Motor neuron (in vitro differentiated cells): ENCODE results near the gene RNU6-1. TPM values are rescaled to one million over a fixed set of nuclear protein-coding genes. Genes with fewer than 3 reads are reported as not detected.

Experiments
- ATAC-seq, 8 experiments: fragments of 200-7000 bp; cut with Tn5 transposase; replicated peaks in 6 of 8; 2 replicates each; pipeline ENCODE4 v1.8.0; 2021; ENCODE audit warnings: mild to moderate bottlenecking in 8 of 8, moderate library complexity in 8 of 8
- H3K27ac ChIP-seq, 2 donors: fragments of 250-450 bp; sonication (Bioruptor Pico); 2 replicates each; pipeline ENCODE4 v1.9.0; 2021; ENCODE audit warnings: antibody characterized with exemption in 2 of 2, mild to moderate bottlenecking in 2 of 2, moderate library complexity in 1 of 2
- H3K4me1 ChIP-seq, 2 donors: fragments of 250-450 bp; sonication (Bioruptor Pico); replicated peaks in 1 of 2; 2 replicates each; pipeline ENCODE4 v1.6.1; 2021; ENCODE audit warnings: antibody characterized with exemption in 2 of 2, mild to moderate bottlenecking in 2 of 2, moderate library complexity in 1 of 2
- H3K4me3 ChIP-seq, 5 donors: fragments of 250-450 bp; sonication (Bioruptor Pico); 2 replicates each; pipeline ENCODE4 v1.9.0; 2021; ENCODE audit warnings: antibody characterized with exemption in 5 of 5, mild to moderate bottlenecking in 5 of 5, moderate library complexity in 4 of 5
- WGBS, 10 experiments: fragments of 450-650 bp; shearing (Covaris generic); methylation state at CpG; one replicate each; pipeline ENCODE4 v1.0.0; 2022; 5-methylcytosine and 5-hydroxymethylcytosine counted together
- in situ Hi-C, 9 experiments: fragments of 400-800 bp; cut with MboI; loops; one replicate each; pipeline ENCODE4 v1.15.0; 2021; ENCODE audit warnings: low sequenced_read_pairs in 9 of 9, low pct_unique_long_range_greater_than_20kb in 2 of 9; ENCODE audit not compliant: unreplicated experiment in 9 of 9
- total RNA-seq, 8 experiments: library from RNA; unstranded; fragments of 300-600 nt; gene quantifications; 2 replicates each; pipeline versions ENCODE4 v1.2.3 to v1.2.4, GENCODE V29; 2022

RNU6-1 gene
- total RNA-seq, 8 experiments from 2014 or later, result under 0.01 TPM; not detected in 7

DNA sequence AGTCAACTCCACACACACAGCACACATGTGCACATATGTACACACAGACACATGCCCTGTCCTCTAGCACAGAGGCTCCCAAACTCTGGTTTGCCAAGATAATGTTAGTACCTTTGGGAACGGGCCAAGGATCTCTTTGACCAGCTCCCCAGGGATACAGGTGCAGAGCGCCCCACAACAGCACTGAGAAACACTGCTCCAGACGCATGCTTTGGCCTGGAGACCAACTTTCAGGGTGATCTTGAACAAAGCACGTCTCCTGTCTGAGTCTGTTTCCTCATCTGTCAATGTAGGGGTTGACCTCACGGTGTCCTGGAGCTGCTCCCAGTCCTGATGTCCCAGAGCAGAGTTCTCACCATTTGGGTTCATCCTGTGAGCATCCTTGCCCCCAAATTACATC is 30.4 kb downstream of the RNU6-1 start:
- ATAC-seq, result no peak
- in situ Hi-C loops, result no loop called here
- no peak overlapping the region for H3K4me3 ChIP-seq
- H3K4me1 ChIP-seq, result peaks cover 12 to 17% of the 10 kb centered on the region in 2 donors
- H3K27ac ChIP-seq, result no peak overlapping the region
- WGBS, 10 experiments, result 80 to 100% (median 83%) methylated on average over 1 to 2 of the region's 5 CpGs; no CpG with 5 or more reads in 5 of the 10 experiments

DNA sequence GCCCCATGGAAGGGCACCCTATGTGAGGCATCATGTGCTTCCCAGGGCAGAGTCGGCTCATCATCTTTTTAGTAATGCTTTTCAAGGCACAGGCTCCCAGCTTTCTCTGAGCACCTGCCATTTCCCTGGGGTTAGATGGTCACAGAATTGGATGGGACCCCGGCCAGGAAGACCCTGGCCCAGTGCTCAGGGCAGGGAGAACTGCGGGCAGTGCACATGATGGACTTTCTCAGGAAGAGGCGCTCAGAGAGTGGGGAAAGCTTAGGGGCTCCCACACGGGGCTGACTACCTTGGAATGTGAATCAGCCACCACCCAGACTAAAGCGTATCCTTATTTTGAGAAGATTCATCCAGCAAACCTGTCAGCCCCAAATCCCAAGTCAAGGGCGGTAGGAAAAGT is 31.0 kb downstream of the RNU6-1 start:
- no peak for ATAC-seq
- H3K4me3 ChIP-seq, result no peak overlapping the region
- 81 to 100% (median 89%) methylated on average over 1 to 7 of the region's 7 CpGs; no CpG with 5 or more reads in 5 of the 10 experiments for WGBS, 10 experiments
- H3K27ac ChIP-seq, result no peak overlapping the region
- H3K4me1 ChIP-seq, result peaks cover 18 to 23% of the 10 kb centered on the region in 2 donors
- in situ Hi-C loops, result no loop called here

DNA sequence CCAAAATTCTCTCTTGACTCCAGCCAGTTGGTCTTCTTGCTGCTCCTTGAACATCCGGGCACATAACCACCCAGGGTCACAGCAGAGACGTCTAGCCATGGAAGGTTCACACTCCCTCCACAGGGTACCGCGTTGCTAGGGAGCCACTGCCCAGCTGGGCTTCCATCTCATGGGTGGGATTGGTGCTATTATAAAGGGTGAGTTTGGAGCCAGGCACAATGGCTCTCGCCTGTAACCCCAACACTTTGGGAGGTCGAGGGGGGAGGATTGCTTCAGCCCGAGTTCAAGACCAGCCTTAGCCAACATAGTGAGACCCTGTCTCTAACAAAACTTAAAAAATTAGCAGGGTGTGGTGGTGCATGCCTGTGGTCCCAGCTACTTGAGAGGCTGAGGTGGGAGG is 32.0 kb downstream of the RNU6-1 start:
- in situ Hi-C loops, result no loop called here
- no peak for ATAC-seq
- H3K27ac ChIP-seq, result no peak overlapping the region
- peaks cover 18 to 27% of the 10 kb centered on the region in 2 donors for H3K4me1 ChIP-seq
- 60 to 93% (median 90%) methylated on average over 1 to 5 of the region's 7 CpGs; no CpG with 5 or more reads in 5 of the 10 experiments for WGBS, 10 experiments
- H3K4me3 ChIP-seq, result no peak overlapping the region

DNA sequence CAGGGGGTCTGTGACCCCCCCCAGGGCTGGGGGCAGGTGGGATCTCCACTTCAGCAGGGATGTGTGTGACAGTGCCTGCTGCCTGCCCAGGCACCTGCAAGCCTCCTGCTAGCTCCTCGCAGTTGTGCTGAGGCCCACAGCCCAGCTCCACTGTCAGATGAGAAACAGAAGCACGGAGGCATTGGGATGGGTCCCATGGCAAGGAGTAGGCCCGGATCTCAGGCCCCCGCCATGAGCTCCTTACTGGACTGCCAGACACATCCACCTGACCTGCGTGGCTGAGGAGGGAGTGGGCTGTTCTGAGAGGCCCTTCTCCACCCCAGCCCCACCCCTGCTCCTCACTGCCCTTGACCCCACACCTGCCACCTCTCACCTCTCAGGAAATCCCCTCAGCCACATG is 32.7 kb downstream of the RNU6-1 start:
- in situ Hi-C loops, result no loop called here
- WGBS, 10 experiments, result 95% methylated on average over 5 of the region's 5 CpGs; no CpG with 5 or more reads in 9 of the 10 experiments

DNA sequence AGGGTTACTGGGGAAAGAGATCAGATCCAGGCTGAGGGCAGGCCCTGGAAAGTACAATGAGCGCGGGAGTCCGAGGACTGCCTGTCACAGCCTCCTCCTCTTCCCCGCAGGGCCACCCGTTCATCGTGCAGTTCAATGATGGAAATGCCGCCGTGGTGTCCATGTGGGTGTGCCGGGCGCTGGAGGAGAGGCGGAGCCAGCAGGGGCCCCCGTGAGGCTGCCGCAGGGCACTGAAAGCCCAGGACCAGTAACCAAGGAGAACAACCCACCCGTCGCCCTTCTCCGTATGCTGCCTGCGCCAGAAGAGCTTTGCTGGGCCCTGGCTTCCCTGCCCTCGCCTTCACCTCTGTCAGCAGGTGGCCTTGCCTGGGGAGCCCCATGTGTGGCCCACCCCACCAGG is 33.3 kb downstream of the RNU6-1 start:
- H3K4me1 ChIP-seq, result peaks cover 18 to 25% of the 10 kb centered on the region in 2 donors
- ATAC-seq, result no peak
- in situ Hi-C loops, result no loop called here
- no peak overlapping the region for H3K4me3 ChIP-seq
- no peak overlapping the region for H3K27ac ChIP-seq
- WGBS, 10 experiments, result 86 to 91% methylated on average over 7 to 10 of the region's 18 CpGs; no CpG with 5 or more reads in 8 of the 10 experiments

More for the DNA sequence above, 32.7 kb downstream of the RNU6-1 start:
- Histone ChIP-seq H3K4me3 (no peak overlapping the region), H3K4me1 (peaks cover 18 to 25% of the 10 kb centered on the region in 2 donors), H3K27ac (no peak overlapping the region)
- ATAC-seq, result no peak

DNA sequence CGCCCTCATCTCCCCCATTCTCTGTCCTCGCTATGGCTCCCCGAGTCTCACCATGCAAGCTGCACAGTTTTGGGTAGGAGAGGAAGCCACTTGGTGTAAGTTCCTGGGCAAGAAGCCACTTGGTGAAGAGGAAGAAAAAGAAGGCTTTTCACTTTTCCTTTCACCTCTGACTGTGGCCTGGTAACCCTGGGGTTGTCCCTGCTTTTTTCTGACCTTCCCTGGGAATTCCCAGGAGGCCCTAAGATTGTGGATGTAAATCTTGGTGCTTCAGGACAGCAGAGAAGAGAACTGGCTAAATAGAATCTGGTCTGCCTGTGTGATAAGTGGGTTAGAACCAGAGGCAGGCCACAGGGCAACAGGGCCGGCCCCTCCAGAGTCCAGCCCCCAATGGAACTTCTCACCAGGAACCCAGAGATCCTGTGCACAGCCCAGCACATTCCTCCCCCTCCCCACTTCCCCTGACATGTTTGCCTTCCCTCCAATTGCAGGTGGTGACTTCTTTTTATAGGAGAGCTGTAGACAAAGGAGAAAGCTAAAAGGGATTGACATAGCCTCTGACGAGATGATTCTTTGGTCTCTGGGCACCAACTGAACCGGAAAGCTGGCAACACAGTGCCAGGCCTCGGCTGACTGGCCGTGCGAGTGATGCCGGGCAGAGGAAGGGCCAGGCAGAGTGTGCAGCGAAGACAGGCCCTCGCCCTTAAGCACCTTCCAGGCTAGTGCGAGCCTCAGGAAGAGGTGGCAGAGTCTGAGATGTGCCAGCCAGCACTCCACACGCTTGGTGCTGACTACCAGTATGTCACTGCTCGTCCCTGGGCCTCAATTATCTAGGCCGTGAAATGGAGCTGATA is 34.0 kb downstream of the RNU6-1 start:
- no peak overlapping the region for H3K27ac ChIP-seq
- in situ Hi-C loops, result no loop called here
- H3K4me1 ChIP-seq, result peaks cover 18 to 25% of the 10 kb centered on the region in 2 donors
- peak in 1 of 8 experiments; percentile 43 for ATAC-seq
- H3K4me3 ChIP-seq, result no peak overlapping the region
- 73 to 100% (median 91%) methylated on average over 1 to 12 of the region's 16 CpGs; no CpG with 5 or more reads in 5 of the 10 experiments for WGBS, 10 experiments

DNA sequence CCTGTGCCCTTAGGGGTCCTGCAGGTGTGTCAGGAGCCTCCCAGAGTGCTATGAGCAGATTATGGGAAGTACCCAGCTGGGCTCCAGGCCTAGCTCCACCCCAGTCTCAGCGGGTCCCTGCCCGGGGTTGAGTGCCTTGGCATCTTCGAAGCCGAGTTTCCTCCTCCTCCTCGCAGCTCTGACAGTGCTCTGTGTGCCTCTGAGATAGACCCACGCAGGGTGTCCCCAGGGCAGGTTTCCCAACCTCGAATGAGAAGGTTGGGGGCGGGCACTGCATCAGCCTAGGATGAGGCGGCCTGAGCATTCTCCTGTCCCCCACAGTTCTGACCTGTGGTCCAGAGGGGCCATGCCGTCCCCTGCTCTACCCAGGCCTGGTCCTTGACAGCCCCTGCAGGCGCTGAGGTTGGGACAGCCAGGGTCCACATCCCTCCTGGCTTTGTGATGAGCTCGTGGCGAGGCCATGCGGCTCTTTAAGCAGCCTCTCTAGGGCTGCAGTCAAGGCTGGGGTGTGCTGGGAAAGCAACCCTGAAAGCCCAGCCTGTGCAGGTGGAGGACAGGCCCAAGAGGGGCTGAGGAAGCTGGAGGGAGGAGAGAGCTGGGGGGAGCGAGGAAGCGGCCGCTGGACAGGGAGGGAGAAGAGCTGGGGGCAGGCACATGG is 34.7 kb downstream of the RNU6-1 start:
- Histone ChIP-seq H3K27ac (no peak overlapping the region), H3K4me1 (peaks cover 18 to 25% of the 10 kb centered on the region in 2 donors), H3K4me3 (no peak overlapping the region)
- ATAC-seq, result peak in 5 of 8 experiments; percentile 16 to 28 (median 20)
- whole genome bisulfite sequencing, 10 experiments, result 60 to 67% methylated on average over 1 of the region's 17 CpGs; no CpG with 5 or more reads in 8 of the 10 experiments
- in situ Hi-C loops, result no loop called here

DNA sequence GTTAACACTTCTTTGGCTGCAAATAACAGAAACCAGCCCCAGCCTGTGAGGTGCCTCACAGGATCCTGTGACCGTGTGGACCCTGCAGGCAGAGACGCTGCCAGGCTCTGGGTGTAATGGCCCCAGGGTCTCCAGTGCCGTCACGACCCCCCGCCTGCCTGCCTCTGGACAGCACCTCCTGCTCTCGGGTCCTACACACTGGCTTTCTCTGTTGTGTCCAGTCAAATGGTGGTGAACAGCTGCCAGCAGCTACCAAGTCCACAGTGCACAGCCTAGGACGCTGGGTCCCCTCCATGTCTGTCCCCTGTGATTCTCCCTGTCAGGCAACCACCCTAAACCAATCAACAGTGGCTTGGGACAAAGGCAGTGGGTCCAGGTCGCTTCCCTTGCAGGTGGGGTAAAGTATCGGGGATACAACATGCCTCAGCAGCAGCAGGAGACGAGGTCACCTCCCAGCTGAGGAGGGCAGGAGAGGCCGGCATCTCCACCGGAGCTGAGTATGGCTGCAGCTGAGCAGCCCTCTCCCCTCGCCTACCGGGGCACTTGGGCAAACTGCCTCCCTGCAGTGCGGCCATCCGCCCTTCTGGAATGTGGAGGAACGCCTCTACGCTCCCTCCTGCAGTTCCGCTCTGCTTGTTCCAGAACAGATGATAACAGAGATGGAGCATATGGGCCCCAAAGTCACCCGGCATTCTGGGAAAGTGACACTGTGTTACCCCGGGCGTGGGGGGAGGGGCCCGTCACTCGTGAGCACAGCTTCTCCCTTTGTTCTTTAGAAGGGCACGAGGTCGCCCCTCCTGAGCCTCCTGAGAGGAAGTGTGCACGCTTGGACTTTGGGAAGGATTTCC is 35.6 kb downstream of the RNU6-1 start:
- no peak overlapping the region for H3K4me3 ChIP-seq
- peaks cover 18 to 25% of the 10 kb centered on the region in 2 donors for H3K4me1 ChIP-seq
- ATAC-seq, result peak in 5 of 8 experiments; percentile 21 to 70 (median 46)
- WGBS, 10 experiments, result 37 to 100% (median 87%) methylated on average over 1 to 13 of the region's 27 CpGs; no CpG with 5 or more reads in 2 of the 10 experiments
- in situ Hi-C loops, result no loop called here
- no peak overlapping the region for H3K27ac ChIP-seq

DNA sequence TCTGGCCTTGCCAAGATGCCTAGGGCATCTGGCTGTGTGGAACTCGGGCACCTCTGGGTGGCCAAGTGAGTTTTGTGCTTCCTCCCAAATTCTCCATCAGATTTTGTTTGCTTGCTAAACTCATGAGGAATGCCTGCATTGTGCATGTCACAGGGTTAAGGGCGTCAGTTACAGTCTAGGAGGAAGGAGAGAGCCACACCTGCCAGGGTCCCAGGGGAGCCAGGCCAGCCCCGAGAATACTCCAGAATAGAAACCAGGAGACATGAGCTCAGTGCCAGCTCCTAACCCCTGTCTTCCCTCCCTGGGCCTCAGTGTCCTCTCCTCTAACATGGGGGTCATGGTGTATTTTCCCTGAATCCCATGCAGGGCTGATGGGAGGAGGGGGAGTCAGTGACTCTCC is 36.5 kb downstream of the RNU6-1 start:
- WGBS, 10 experiments, result 60 to 100% methylated on average over 1 to 2 of the region's 3 CpGs; no CpG with 5 or more reads in 8 of the 10 experiments
- in situ Hi-C loops, result no loop called here
- ATAC-seq, result no peak

DNA sequence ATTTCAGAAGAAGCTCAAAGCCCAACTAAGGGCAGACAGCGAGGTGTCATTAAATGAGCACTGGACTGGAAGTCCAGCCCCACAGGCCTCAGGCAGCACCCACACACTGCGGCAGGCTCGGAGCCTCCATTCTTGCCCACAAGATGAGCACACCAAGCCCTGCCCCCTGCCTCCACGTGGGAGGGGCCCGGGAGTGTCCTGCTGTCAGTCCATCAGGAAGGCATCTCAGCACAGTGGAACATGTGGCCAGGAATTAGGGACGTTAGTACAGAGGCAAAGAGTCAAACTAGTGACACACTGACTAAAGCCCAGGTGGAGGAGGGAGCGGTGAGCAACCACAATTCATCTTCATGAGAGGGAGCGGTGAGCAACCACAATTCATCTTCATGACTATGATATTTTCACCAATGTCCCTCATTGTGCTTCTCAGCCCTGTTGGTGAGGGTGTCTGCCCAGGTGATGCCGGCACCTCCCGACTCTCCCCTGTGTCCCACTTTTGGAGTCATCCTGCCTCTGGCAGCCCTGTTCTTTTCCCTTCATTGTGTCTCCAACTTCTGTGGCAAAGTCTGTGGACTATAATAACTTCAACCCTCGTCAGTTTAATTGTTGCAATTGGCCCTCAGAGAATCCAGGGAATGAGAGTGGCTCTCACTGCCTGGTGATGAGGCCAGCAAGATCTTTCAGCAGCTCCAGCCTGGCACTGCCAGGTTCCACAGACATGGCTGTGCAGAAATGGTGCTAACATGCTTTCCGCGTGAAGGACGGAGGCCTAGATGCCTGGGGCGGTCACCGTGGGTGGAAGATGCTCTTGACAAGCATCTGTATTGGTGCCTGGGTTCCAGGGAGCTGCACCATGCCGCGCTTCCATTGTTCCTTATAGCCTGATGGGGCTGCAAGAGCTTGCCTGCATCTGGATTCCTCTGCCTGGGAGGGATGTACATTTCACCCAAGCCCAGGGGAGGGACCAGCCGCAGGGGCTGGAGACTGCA is 37.6 kb downstream of the RNU6-1 start:
- ATAC-seq, result no peak
- Histone ChIP-seq H3K4me1 (peaks cover 18 to 25% of the 10 kb centered on the region in 2 donors), H3K4me3 (no peak overlapping the region), H3K27ac (no peak overlapping the region)
- in situ Hi-C loops, result no loop called here
- WGBS, 10 experiments, result 76 to 100% (median 87%) methylated on average over 2 to 14 of the region's 19 CpGs; no CpG with 5 or more reads in 2 of the 10 experiments

More for the DNA sequence above, 36.5 kb downstream of the RNU6-1 start:
- H3K27ac ChIP-seq, result no peak overlapping the region
- peaks cover 18 to 25% of the 10 kb centered on the region in 2 donors for H3K4me1 ChIP-seq
- H3K4me3 ChIP-seq, result no peak overlapping the region

DNA sequence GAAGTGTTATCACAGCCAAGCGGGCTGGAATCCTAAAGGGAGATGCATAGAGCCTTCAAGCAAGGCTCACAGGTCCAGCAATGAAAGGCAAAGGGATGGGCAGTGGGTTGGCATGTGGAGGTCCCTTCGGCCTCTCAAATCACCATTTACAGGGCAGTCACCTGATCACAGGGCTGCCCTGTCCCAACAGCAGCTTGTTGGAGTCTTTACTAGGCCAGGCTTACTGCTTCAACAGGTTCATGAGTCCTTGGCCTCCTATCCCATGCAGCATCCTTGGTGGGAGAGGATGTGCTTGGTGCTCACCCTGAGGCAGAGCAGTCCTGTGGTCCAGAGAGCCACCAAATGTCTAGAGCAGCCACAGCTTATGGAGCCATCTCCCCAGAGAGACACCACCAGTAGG is 38.7 kb downstream of the RNU6-1 start:
- no peak overlapping the region for H3K4me3 ChIP-seq
- no peak overlapping the region for H3K27ac ChIP-seq
- WGBS, 10 experiments, result 86 to 100% (median 89%) methylated on average over 1 to 2 of the region's 2 CpGs; no CpG with 5 or more reads in 6 of the 10 experiments
- no peak for ATAC-seq
- H3K4me1 ChIP-seq, result peaks cover 18 to 25% of the 10 kb centered on the region in 2 donors
- in situ Hi-C loops, result no loop called here
